BE2C (cell line): ENCODE results near the gene ATP6V0D1. TPM values are rescaled to one million over a fixed set of nuclear protein-coding genes. Genes with fewer than 3 reads are reported as not detected.

Experiments
- DNase-seq: peaks from one replicate; pipeline ENCODE4 v3.0.0-alpha.2; 2020
- H3K27me3 ChIP-seq: fragments of 250-450 bp; sonication (Bioruptor Pico); 2 replicates; pipeline ENCODE4 v1.5.1; 2020; ENCODE audit warnings: mild to moderate bottlenecking
- H3K36me3 ChIP-seq: fragments of 250-450 bp; sonication (Bioruptor Pico); 2 replicates; pipeline ENCODE4 v1.5.1; 2020; ENCODE audit warnings: mild to moderate bottlenecking
- H3K4me1 ChIP-seq: fragments of 250-450 bp; sonication (Bioruptor Pico); 2 replicates; pipeline ENCODE4 v1.5.1; 2020
- H3K4me3 ChIP-seq: 2 replicates; pipeline ENCODE4 v1.5.1; 2011; ENCODE audit warnings: low read depth, low read length
- H3K9me3 ChIP-seq: fragments of 250-450 bp; sonication (Bioruptor Pico); 2 replicates; pipeline ENCODE4 v1.5.1; 2020
- CTCF ChIP-seq: IDR thresholded peaks from 2 replicates; pipeline ENCODE4 v1.5.1; 2012; ENCODE audit warnings: mild to moderate bottlenecking, low read depth, low read length
- polyA plus RNA-seq: library from polyadenylated mRNA; unstranded; fragments of >200 nt; gene quantifications from one replicate; pipeline ENCODE4 v1.2.1, GENCODE V29; 2012; ENCODE audit warnings: low read depth, missing spikeins; ENCODE audit not compliant: insufficient read length, insufficient read depth

ATP6V0D1 gene
- polyA plus RNA-seq: 180 TPM

DNA sequence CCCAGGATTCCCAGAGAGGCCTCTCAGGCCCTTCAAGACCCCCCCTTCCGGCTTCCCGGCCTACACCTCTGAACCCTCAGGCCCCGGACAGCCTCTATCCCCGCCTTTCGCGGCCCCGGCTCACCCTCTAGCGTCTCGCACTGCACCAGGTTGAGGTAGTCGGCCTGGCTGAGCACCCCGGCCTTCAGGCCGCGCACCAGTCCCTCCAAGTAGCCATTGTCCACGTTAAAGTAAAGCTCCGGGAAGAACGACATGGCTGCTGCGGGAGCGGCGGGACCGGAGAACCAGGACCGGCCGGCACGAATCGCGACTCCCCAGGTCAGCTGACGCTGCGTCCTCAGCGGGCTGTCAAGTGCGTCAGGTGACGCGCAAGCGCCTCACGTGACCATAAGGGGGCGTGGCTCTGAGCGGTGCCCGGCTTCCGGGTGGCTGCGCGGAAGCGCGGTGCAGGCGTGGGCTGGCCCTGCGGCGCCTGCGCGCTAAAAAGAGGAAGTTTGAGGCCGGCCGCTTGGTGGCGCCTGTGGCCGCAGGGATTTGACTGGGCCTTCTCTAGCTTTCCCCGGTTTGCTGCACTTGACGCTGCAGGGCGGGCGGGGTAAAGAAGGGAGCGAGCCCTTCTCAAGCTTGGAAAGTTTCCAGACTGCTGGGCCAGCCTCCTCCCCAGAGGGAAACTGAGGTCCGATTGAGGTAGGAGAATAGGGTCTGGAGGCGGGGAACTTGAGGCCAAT, at the start of gene ATP6V0D1:
Gene ATP6V0D1 (minus strand): TSS at position 325 of the 728 bp plus-strand sequence. CDS start 71 bp downstream, at position 254.
- peak; percentile 99 for DNase-seq
- H3K4me3 ChIP-seq: peak within 1 kb of the TSS; percentile 99
- H3K4me1 ChIP-seq: no peaks in the 10 kb centered on the region
- H3K36me3 ChIP-seq: no peaks in the 10 kb centered on the region
- H3K9me3 ChIP-seq: no peaks in the 10 kb centered on the region
- TF ChIP-seq CTCF: peak; percentile 80
- H3K27me3 ChIP-seq: no peaks in the 10 kb centered on the region

DNA sequence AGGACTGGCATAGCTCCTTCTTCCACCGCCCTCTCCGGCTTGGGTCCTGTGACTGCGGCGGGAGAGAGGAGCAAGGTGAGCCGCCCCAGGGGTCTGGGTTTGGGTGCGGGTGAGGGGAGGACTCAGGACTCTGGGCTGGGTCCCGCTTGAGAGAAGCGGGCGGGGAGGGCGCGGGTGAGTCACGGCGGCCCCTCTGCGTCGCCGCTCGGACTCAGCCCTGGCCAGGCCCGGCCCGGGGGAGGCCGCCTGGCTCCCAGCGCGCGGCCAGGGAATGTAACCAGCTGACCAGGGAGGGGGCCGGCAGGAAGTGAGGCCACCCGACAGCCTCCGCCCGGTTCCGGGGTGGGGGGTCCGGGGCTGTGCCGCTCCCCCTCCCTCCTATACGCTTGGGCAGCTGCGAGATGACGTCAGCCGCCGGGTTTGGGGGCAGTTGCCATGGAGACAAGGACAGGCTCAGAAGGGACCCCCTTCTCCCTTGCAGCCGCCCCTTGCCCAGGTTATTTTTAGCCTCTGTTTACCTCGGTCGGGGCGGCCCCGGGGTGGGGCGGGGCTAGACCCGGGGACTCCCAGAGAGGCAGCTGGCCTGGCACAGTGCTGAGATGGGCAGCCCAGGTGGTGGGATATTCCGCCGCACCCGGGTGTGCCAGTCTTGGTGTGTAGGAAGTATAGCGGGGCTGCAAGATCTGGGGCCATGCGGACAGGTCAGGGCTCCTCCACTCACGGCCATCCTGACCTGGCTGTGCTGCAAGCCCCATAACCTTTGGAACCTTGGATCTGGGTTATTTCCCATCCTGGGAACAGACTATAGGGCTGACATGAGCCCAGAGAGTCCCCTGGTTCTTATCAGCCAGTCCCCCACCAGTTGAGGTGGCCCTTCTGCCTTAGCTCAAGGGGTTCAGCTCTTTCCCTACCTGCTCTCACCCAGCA, 49.3 kb upstream of the ATP6V0D1 start:
- no peak for DNase-seq
- Histone ChIP-seq H3K4me1 (0 out of 2 replicates have a peak, but pooled peaks cover 3% of the 10 kb centered on the region), H3K9me3 (no peaks in the 10 kb centered on the region), H3K27me3 (no peaks in the 10 kb centered on the region), H3K4me3 (peak overlapping the region; percentile 90), H3K36me3 (no peaks in the 10 kb centered on the region)
- no peak for TF ChIP-seq CTCF

- DNase-seq: no peak
- H3K9me3 ChIP-seq: no peaks in the 10 kb centered on the region
- no peaks in the 10 kb centered on the region for H3K36me3 ChIP-seq
- 0 out of 2 replicates have a peak, but pooled peaks cover 3% of the 10 kb centered on the region for H3K4me1 ChIP-seq
- H3K4me3 ChIP-seq: peak overlapping the region; percentile 90
- no peak for TF ChIP-seq CTCF
- no peaks in the 10 kb centered on the region for H3K27me3 ChIP-seq
Measured at GRCh38 chr16:67529582-67530012, 48.6 kb upstream of the ATP6V0D1 start.

DNA sequence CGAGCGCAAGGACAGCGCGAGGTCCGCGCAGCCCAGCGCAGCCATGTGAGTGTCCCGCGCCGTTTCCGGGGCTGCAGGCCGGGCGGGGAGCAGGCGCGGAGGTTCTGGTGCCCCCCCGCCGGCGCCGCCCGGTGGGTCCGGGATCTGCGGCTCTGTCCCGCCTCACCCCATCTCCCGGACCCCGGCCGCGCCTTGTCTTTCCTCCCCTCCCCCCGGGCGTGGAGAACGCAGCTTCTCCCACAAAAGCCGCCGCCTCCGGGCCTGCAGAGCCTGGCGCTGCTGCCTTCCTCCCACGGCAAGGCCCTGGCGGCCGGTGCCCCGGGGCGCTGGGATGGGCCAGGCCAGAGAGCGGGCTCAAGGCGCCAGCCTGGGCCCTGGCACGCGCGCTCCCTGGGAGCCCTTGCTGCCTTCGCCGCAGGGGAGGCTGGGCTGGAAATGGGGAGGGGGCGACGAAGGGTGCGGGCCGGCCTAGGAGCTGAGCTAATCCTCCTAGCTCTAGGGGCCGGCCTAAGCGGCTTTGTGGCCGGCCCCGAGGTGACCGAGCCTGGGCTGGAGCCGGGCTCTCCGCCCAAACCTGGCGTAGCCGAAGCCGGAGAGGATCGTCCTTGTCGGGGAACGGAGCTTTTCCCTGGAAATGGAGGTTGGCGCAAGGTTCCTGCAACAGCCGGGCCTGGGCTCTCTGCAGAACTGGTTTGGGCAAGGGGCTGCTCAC, 48.1 kb upstream of the ATP6V0D1 start:
- Histone ChIP-seq H3K4me1 (0 out of 2 replicates have a peak, but pooled peaks cover 3% of the 10 kb centered on the region), H3K4me3 (peak overlapping the region; percentile 90), H3K9me3 (no peaks in the 10 kb centered on the region), H3K36me3 (no peaks in the 10 kb centered on the region), H3K27me3 (no peaks in the 10 kb centered on the region)
- DNase-seq: peak; percentile 73
- no peak for TF ChIP-seq CTCF

DNA sequence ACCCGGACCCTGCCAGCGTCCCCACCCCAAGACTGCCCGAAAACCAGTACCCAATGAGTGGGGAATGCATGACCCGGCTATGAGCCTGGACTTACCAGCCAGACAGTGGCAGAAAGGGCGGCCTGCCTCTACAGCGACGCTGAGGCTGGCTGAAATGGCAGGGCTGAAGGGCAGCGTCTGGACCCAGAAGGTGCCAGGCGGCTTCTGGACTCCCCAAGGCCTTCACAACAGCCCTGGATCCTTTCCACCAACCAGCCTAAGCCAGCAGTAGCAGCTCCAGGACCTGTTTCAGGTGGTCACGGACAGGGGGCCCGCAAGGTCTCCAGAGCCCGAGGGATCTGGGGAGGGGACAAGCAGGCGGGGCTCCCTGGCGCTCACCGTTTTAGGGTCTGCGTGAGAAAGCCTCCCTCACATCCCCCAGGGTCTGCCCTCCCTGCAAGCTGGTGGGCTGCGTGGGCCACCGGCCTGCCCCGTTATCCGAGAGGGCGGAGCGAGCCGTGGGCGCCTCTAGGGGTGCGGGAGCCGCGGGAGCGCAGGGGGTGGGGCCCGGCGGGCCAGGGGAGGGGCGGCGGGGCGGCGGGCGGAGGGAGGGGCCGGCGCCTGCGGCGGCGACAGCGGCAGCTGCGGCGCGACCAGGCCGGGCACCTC, 47.4 kb upstream of the ATP6V0D1 start, which contains the start of gene RIPOR1:
Gene RIPOR1 (plus strand): TSS at position 608 of the 648 bp plus-strand sequence. CDS start 9,618 bp downstream, outside the sequence.
- Histone ChIP-seq H3K36me3 (no peaks in the 10 kb centered on the region), H3K4me3 (peak within 1 kb of the TSS; percentile 90), H3K27me3 (no peaks in the 10 kb centered on the region), H3K4me1 (0 out of 2 replicates have a peak, but pooled peaks cover 3% of the 10 kb centered on the region), H3K9me3 (no peaks in the 10 kb centered on the region)
- DNase-seq: peak; percentile 70
- no peak for TF ChIP-seq CTCF
